Fibroblast of villous mesenchyme (primary cell): ENCODE measurements around the gene AUTS2. TPM values are rescaled to one million over a fixed set of nuclear protein-coding genes. Genes with fewer than 3 reads are reported as not detected.
A peak's percentile ranks its signal among the peaks of the same experiment; 100 is the strongest.

Source experiments
- DNase-seq: peaks from one replicate; pipeline ENCODE4 v3.0.0-alpha.2; 2010; ENCODE audit warnings: low read depth
- H3K4me3 ChIP-seq: 2 replicates; pipeline ENCODE4 v1.5.1; 2011; ENCODE audit warnings: low read depth, mild to moderate bottlenecking, low read length
- CTCF ChIP-seq: IDR thresholded peaks from 2 replicates; pipeline ENCODE4 v1.5.1; 2012; ENCODE audit warnings: low read depth, mild to moderate bottlenecking, low read length; ENCODE audit not compliant: insufficient read depth
- total RNA-seq: library from RNA; depleted of rRNA; stranded (reverse); fragments of >200 nt; gene quantifications from 2 replicates; pipeline ENCODE4 v1.2.3, GENCODE V29; 2012

Gene AUTS2
- total RNA-seq, 1 donor: 3.9 TPM

- no peak overlapping the region for H3K4me3 ChIP-seq
- TF ChIP-seq CTCF: no peak
- DNase-seq: no peak
These were observed 310.2 kb downstream of the AUTS2 start for GRCh38 chr7:69908454-69908853.

DNA sequence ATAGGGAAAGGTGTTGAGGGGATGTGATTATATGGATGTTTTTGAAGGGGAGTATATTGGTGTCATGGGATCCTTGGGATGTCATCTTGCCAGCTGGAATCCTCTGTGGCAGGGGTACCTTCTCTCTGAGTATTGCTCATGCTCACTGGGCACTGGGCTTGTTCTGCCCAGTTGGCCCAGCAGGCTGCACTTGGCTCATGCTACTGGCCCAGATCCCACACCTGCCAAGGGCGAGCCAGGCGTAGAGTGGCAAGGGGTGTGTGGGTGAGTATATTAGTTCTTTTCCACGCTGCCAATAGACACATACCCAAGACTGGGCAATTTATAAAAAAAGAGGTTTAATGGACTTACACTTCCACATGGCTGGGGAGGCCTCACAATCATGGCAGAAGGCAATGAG lies 311.9 kb downstream of the AUTS2 start:
- H3K4me3 ChIP-seq: no peak overlapping the region
- DNase-seq: no peak
- TF ChIP-seq CTCF: no peak

DNA sequence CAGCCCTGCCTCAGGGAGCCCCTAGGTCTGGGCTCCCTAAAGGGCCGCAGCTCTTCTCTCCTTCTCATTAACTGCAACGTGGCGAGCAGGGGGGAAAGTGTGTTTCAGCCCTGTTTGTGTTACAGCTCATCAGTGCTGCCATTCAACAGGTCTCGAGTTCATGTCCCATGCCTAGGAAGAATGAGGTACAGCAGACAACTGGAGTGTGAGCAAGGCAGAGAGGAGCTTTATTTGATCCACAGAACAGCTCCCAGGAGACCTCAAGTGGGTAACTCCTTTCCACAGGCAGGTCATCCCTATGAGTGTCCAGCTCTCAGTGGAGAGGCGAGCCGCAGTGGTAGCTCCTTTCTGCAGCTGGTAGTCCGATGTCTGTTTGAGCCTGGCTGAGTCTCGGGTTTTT lies 313.1 kb downstream of the AUTS2 start:
- TF ChIP-seq CTCF: no peak
- no peak for DNase-seq
- no peak overlapping the region for H3K4me3 ChIP-seq

GRCh38 chr7:69912141-69912540 lies 313.9 kb downstream of the AUTS2 start:
- TF ChIP-seq CTCF: no peak
- DNase-seq: no peak
- no peak overlapping the region for H3K4me3 ChIP-seq

DNA sequence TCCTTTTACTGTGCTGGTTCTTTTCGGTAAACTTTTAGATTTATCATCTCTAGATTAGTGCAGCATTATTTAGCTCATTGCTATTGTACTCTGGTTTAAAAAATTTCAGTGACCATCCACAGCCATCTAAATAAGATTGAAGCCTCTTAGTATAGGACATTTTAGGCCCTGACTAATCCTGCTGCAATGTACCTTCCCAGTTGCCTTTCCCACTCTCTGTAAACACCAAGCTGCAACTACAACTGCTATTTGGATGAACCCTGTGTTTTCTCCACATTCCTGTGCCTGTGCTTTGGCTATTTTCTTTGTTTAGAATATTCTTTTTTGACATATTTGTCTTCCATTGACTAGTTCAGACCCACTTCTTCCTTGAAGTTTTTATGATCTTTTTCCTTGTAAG lies 314.6 kb downstream of the AUTS2 start:
- DNase-seq: peak; percentile 5
- no peak overlapping the region for H3K4me3 ChIP-seq
- TF ChIP-seq CTCF: no peak

DNA sequence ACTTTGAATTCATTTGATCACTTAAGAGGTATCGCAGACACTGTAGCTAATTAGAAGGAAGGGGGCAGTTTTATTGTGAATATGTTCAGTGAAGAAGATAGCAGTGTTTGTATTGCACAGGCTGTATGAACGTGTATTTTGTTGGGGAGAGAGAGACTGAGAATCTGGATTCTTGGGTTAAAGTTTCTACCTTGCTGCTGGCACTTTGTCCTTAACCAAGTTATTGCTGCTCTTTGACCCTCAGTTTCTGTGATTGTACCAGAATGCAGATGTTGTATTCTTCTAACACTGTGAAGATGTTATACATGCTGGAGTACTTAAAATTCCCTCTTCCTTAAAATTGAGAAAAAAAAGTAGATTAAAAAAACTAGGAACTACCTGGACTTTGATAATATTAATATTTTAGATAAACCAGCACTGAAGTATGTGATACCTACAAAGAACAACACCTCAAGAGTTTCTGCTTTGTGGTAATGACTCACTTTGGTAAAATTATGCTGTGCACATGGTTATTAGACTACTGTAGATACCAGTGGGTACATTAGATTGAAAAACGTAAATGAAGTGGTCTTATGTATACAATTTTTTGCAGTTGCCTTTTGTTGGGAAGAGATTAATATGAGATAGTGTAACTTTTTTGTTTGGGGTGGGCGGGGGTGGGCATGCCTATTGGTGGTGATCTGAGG lies 321.3 kb downstream of the AUTS2 start:
- no peak overlapping the region for H3K4me3 ChIP-seq
- no peak for TF ChIP-seq CTCF
- no peak for DNase-seq

- no peak overlapping the region for H3K4me3 ChIP-seq
- no peak for DNase-seq
- no peak for TF ChIP-seq CTCF
These were observed 322.5 kb downstream of the AUTS2 start for GRCh38 chr7:69920797-69921196.
